ENCODE measurements around the gene SLC29A1.
"Not testable (repeated sequence)": the region's sequence is repeated elsewhere in the genome, so short reads cannot be mapped to it uniquely, and the experiment has no call there.

DNA sequence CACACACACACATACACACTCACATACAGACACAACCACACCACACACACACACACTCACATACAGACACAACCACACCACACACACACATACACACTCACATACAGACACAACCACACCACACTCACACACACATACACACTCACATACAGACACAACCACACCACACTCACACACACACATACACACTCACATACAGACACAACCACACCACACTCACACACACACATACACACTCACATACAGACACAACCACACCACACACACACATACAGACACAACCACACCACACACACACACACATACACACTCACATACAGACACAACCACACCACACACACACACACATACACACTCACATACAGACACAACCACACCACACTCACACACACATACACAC is 41.6 kb upstream of the SLC29A1 start:
- TF ChIP-seq, protein P1, sequence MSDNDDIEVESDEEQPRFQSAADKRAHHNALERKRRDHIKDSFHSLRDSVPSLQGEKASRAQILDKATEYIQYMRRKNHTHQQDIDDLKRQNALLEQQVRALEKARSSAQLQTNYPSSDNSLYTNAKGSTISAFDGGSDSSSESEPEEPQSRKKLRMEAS (IDR thresholded peaks at IDR 0.05), result not testable (repeated sequence)
- not testable (repeated sequence) for TF ChIP-seq POLR2A (IDR thresholded peaks at IDR 0.05; ENCODE audit: low read length); RFX5 (IDR thresholded peaks at IDR 0.05); NR3C1 (IDR thresholded peaks at IDR 0.05); TP53 (CRISPR knock-in tag; IDR thresholded peaks at IDR 0.05); CEBPB (IDR thresholded peaks at IDR 0.05); EP300 (IDR thresholded peaks at IDR 0.05); RCOR1 (IDR thresholded peaks at IDR 0.05; ENCODE audit: low read depth, low read length); CBX8 (IDR thresholded peaks at IDR 0.05); POLR2AphosphoS2 (conservative IDR thresholded peaks at IDR 0.05; ENCODE audit: low read length); KDM1A (IDR thresholded peaks at IDR 0.05; ENCODE audit: low read depth); RAD21 (conservative IDR thresholded peaks at IDR 0.05 in 1 of 2, IDR thresholded peaks at IDR 0.05 in 1 of 2)
- TF ChIP-seq, protein P2, sequence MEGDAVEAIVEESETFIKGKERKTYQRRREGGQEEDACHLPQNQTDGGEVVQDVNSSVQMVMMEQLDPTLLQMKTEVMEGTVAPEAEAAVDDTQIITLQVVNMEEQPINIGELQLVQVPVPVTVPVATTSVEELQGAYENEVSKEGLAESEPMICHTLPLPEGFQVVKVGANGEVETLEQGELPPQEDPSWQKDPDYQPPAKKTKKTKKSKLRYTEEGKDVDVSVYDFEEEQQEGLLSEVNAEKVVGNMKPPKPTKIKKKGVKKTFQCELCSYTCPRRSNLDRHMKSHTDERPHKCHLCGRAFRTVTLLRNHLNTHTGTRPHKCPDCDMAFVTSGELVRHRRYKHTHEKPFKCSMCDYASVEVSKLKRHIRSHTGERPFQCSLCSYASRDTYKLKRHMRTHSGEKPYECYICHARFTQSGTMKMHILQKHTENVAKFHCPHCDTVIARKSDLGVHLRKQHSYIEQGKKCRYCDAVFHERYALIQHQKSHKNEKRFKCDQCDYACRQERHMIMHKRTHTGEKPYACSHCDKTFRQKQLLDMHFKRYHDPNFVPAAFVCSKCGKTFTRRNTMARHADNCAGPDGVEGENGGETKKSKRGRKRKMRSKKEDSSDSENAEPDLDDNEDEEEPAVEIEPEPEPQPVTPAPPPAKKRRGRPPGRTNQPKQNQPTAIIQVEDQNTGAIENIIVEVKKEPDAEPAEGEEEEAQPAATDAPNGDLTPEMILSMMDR (IDR thresholded peaks at IDR 0.05), result not testable (repeated sequence)
- TF ChIP-seq, protein P3, sequence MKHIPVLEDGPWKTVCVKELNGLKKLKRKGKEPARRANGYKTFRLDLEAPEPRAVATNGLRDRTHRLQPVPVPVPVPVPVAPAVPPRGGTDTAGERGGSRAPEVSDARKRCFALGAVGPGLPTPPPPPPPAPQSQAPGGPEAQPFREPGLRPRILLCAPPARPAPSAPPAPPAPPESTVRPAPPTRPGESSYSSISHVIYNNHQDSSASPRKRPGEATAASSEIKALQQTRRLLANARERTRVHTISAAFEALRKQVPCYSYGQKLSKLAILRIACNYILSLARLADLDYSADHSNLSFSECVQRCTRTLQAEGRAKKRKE (CRISPR knock-in tag; IDR thresholded peaks at IDR 0.05; ENCODE audit: low read depth), result not testable (repeated sequence)
